GM12875 (cell line): ENCODE measurements around the gene JUND.

Experiments used
- H3K4me3 ChIP-seq: one replicate; pipeline ENCODE4 v1.5.1; 2011; ENCODE audit warnings: low read depth, low read length, control low read depth
- CTCF ChIP-seq: IDR thresholded peaks from 2 replicates; pipeline ENCODE4 v1.5.1; 2011; ENCODE audit warnings: low read depth, mild to moderate bottlenecking, control low read depth, inconsistent platforms, low read length, moderate library complexity, borderline replicate concordance; ENCODE audit not compliant: insufficient read depth

The JUND gene

GRCh38 chr19:18274219-18274780 lies 7.1 kb downstream of the JUND start, which contains the start of gene IQCN:
TSS of gene IQCN (minus strand) at chr19:18274452. CDS start at chr19:18269478, 4,974 bp downstream.
- H3K4me3 ChIP-seq = no peak within 1 kb of the TSS
- TF ChIP-seq CTCF = no peak

- no peak overlapping the region for H3K4me3 ChIP-seq
- TF ChIP-seq CTCF = no peak
These were observed 7.7 kb downstream of the JUND start for GRCh38 chr19:18273561-18274218.

GRCh38 chr19:18271433-18271841 lies 10.0 kb downstream of the JUND start:
- TF ChIP-seq CTCF = no peak
- H3K4me3 ChIP-seq = no peak overlapping the region

GRCh38 chr19:18270326-18270725 lies 11.1 kb downstream of the JUND start:
- H3K4me3 ChIP-seq = no peak overlapping the region
- TF ChIP-seq CTCF = no peak

GRCh38 chr19:18269070-18269723 lies 12.2 kb downstream of the JUND start:
- no peak overlapping the region for H3K4me3 ChIP-seq
- TF ChIP-seq CTCF = no peak

- TF ChIP-seq CTCF = no peak
- no peak overlapping the region for H3K4me3 ChIP-seq
These were observed 14.4 kb downstream of the JUND start for GRCh38 chr19:18266771-18267686.
